HepG2 (cell line): ENCODE data around the gene GALR2. TPM values are rescaled to one million over a fixed set of nuclear protein-coding genes. Genes with fewer than 3 reads are reported as not detected.

ENCODE experiments used
- AGO2 ChIP-seq: fragments of 200-400 bp; formaldehyde crosslinking; optimal IDR thresholded peaks from 2 replicates; pipeline ENCODE3; 2017; ENCODE audit warnings: mild to moderate bottlenecking, low read depth, low read length, moderate library complexity
- GATAD2A ChIP-seq: IDR thresholded peaks from 2 replicates; pipeline ENCODE4 v1.6.1; 2016
- HHEX ChIP-seq: IDR thresholded peaks from 2 replicates; pipeline ENCODE4 v1.6.1; 2016; ENCODE audit warnings: control low read depth
- HNRNPL ChIP-seq: fragments of 200-400 bp; formaldehyde crosslinking; IDR thresholded peaks from 2 replicates; pipeline ENCODE4 v1.6.1; 2017; ENCODE audit warnings: mild to moderate bottlenecking, low read depth, low read length
- HOXA9 ChIP-seq: sonication (generic); formaldehyde crosslinking; IDR thresholded peaks from 2 replicates; pipeline ENCODE4 v1.8.1; 2022; ENCODE audit warnings: missing genetic modification reagents, mild to moderate bottlenecking, moderate library complexity, borderline replicate concordance
- MTA1 ChIP-seq: sonication (generic); formaldehyde crosslinking; IDR thresholded peaks from 2 replicates; pipeline ENCODE4 v1.4.0; 2020; ENCODE audit warnings: missing genetic modification reagents, mild to moderate bottlenecking, borderline replicate concordance
- NFYB ChIP-seq: sonication (generic); formaldehyde crosslinking; IDR thresholded peaks from 2 replicates; pipeline ENCODE4 v1.4.0; 2020; ENCODE audit warnings: missing genetic modification reagents
- PPARG ChIP-seq: conservative IDR thresholded peaks from 2 replicates; pipeline ENCODE4 v1.6.1; 2016; ENCODE audit warnings: missing biosample characterization, missing genetic modification reagents
- SP4 ChIP-seq: sonication (generic); formaldehyde crosslinking; IDR thresholded peaks from 2 replicates; pipeline ENCODE4 v1.8.1; 2023; ENCODE audit warnings: mild to moderate bottlenecking, missing genetic modification reagents
- TP53 ChIP-seq: sonication (generic); formaldehyde crosslinking; conservative IDR thresholded peaks from 2 replicates; pipeline ENCODE4 v1.4.0; 2020; ENCODE audit warnings: missing genetic modification reagents
- polyA plus RNA-seq, 8 experiments: library from polyadenylated mRNA; depleted of rRNA in 3 of 8; stranded (reverse) in 7 of 8; unstranded in 1 of 8; fragments of >200 nt; fragmentation: Illumina TruSeq in 4 of 8; extraction: Trizol in 4 of 8; gene quantifications; 2 replicates each; pipeline versions ENCODE4 v1.2.1 to v1.2.3, GENCODE V29; 2011 to 2016; ENCODE audit warnings: low read depth in 4 of 8, missing spikeins in 1 of 8, mixed read lengths in 1 of 8; ENCODE audit not compliant: insufficient read depth in 1 of 8
- total RNA-seq, 5 experiments: library from RNA; depleted of rRNA; stranded (reverse); fragments of >200 nt; fragmentation: Illumina TruSeq; extraction: Trizol; gene quantifications; 2 replicates each; pipeline ENCODE4 v1.2.3, GENCODE V29; 2016; ENCODE audit warnings: low read depth in 1 of 5
- TF ChIP-seq, protein P1 (sequence below): sonication (generic); formaldehyde crosslinking; IDR thresholded peaks from 2 replicates; pipeline ENCODE4 v1.4.0; 2020; ENCODE audit warnings: missing genetic modification reagents, borderline replicate concordance
- TF ChIP-seq, protein P2 (sequence below): IDR thresholded peaks from 2 replicates; pipeline ENCODE4 v1.6.1; 2016; ENCODE audit warnings: missing compliant biosample characterization, missing genetic modification reagents, borderline replicate concordance
- TF ChIP-seq, protein P3 (sequence below): sonication (generic); formaldehyde crosslinking; IDR thresholded peaks from 2 replicates; pipeline ENCODE4 v1.4.0; 2020; ENCODE audit warnings: missing genetic modification reagents
- TF ChIP-seq, protein P4 (sequence below): sonication (generic); formaldehyde crosslinking; IDR thresholded peaks from 2 replicates; pipeline ENCODE4 v1.5.0; 2020; ENCODE audit warnings: missing genetic modification reagents, mild to moderate bottlenecking, borderline replicate concordance

The GALR2 gene
- total and polyA plus RNA-seq, 2 of the 13 experiments (the other 11 are each of a cell fraction or from before 2014, with no cell fraction given), result 0.48 to 0.58 TPM

DNA sequence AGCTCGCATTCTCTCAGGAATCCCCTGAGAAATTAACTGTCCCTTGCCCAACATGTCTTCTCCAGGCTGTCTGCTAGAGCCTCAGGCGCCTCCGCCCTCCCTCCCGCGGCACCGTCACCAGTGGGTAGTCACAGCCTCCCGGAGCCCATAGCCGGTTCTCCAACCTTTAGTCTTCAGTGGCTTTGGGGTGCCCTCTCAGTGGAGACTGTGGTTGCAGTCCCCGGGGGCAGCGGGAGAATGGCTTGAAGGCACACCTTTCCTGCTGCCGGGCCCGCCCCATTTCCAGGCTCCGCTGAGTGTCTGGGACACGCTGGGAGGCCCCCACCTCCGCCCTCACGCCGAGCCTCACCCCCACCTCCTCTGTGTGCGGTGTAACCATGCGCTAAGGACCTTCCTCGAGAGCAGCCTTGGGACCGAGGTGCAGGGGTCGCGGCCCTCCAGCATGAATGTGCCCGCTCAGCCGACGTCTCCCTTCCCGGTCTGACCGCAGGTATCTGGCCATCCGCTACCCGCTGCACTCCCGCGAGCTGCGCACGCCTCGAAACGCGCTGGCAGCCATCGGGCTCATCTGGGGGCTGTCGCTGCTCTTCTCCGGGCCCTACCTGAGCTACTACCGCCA lies 1.7 kb downstream of the GALR2 start (continued):
- TF ChIP-seq, protein P1, sequence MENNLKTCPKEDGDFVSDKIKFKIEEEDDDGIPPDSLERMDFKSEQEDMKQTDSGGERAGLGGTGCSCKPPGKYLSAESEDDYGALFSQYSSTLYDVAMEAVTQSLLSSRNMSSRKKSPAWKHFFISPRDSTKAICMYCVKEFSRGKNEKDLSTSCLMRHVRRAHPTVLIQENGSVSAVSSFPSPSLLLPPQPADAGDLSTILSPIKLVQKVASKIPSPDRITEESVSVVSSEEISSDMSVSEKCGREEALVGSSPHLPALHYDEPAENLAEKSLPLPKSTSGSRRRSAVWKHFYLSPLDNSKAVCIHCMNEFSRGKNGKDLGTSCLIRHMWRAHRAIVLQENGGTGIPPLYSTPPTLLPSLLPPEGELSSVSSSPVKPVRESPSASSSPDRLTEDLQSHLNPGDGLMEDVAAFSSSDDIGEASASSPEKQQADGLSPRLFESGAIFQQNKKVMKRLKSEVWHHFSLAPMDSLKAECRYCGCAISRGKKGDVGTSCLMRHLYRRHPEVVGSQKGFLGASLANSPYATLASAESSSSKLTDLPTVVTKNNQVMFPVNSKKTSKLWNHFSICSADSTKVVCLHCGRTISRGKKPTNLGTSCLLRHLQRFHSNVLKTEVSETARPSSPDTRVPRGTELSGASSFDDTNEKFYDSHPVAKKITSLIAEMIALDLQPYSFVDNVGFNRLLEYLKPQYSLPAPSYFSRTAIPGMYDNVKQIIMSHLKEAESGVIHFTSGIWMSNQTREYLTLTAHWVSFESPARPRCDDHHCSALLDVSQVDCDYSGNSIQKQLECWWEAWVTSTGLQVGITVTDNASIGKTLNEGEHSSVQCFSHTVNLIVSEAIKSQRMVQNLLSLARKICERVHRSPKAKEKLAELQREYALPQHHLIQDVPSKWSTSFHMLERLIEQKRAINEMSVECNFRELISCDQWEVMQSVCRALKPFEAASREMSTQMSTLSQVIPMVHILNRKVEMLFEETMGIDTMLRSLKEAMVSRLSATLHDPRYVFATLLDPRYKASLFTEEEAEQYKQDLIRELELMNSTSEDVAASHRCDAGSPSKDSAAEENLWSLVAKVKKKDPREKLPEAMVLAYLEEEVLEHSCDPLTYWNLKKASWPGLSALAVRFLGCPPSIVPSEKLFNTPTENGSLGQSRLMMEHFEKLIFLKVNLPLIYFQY (CRISPR knock-in tag), result no peak
- TF ChIP-seq, protein P2, sequence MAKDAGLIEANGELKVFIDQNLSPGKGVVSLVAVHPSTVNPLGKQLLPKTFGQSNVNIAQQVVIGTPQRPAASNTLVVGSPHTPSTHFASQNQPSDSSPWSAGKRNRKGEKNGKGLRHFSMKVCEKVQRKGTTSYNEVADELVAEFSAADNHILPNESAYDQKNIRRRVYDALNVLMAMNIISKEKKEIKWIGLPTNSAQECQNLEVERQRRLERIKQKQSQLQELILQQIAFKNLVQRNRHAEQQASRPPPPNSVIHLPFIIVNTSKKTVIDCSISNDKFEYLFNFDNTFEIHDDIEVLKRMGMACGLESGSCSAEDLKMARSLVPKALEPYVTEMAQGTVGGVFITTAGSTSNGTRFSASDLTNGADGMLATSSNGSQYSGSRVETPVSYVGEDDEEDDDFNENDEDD (CRISPR knock-in tag), result no peak
- TF ChIP-seq, protein P3, sequence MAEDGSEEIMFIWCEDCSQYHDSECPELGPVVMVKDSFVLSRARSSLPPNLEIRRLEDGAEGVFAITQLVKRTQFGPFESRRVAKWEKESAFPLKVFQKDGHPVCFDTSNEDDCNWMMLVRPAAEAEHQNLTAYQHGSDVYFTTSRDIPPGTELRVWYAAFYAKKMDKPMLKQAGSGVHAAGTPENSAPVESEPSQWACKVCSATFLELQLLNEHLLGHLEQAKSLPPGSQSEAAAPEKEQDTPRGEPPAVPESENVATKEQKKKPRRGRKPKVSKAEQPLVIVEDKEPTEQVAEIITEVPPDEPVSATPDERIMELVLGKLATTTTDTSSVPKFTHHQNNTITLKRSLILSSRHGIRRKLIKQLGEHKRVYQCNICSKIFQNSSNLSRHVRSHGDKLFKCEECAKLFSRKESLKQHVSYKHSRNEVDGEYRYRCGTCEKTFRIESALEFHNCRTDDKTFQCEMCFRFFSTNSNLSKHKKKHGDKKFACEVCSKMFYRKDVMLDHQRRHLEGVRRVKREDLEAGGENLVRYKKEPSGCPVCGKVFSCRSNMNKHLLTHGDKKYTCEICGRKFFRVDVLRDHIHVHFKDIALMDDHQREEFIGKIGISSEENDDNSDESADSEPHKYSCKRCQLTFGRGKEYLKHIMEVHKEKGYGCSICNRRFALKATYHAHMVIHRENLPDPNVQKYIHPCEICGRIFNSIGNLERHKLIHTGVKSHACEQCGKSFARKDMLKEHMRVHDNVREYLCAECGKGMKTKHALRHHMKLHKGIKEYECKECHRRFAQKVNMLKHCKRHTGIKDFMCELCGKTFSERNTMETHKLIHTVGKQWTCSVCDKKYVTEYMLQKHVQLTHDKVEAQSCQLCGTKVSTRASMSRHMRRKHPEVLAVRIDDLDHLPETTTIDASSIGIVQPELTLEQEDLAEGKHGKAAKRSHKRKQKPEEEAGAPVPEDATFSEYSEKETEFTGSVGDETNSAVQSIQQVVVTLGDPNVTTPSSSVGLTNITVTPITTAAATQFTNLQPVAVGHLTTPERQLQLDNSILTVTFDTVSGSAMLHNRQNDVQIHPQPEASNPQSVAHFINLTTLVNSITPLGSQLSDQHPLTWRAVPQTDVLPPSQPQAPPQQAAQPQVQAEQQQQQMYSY (CRISPR knock-in tag), result no peak
- TF ChIP-seq HHEX, result no peak
- TF ChIP-seq HNRNPL, result 0 out of 2 replicates have a peak, but pooled peaks have one; percentile 33
- no peak for TF ChIP-seq NFYB (CRISPR knock-in tag)
- TF ChIP-seq HOXA9, result no peak
- TF ChIP-seq GATAD2A (CRISPR knock-in tag), result no peak
- no peak for TF ChIP-seq TP53 (CRISPR knock-in tag)
- TF ChIP-seq PPARG, result no peak
- peak; percentile 33 for TF ChIP-seq AGO2
- TF ChIP-seq SP4 (CRISPR knock-in tag), result no peak
- TF ChIP-seq, protein P4, sequence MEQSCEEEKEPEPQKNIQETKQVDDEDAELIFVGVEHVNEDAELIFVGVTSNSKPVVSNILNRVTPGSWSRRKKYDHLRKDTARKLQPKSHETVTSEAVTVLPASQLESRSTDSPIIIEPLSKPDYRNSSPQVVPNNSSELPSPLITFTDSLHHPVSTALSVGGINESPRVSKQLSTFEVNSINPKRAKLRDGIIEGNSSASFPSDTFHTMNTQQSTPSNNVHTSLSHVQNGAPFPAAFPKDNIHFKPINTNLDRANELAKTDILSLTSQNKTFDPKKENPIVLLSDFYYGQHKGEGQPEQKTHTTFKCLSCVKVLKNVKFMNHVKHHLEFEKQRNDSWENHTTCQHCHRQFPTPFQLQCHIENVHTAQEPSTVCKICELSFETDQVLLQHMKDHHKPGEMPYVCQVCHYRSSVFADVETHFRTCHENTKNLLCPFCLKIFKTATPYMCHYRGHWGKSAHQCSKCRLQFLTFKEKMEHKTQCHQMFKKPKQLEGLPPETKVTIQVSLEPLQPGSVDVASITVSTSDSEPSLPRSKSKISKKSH, result no peak
- 0 out of 2 replicates have a peak, but pooled peaks have one; percentile 4 for TF ChIP-seq MTA1 (CRISPR knock-in tag)
